ENCODE measurements around the gene FAM13B.

The FAM13B gene

GRCh38 chr5:138024117-138024516 lies 8.8 kb downstream of the FAM13B start:
- no peak overlapping the region for H3K27ac ChIP-seq (ENCODE audit: low read depth in 2 of 2, low read length in 2 of 2)
- H3K4me3 ChIP-seq (ENCODE audit: low read length in 2 of 2) = no peak overlapping the region
- no peak overlapping the region for H3K9ac ChIP-seq (ENCODE audit: low read depth in 1 of 2, low read length in 2 of 2)
- H3K27me3 ChIP-seq (ENCODE audit: control insufficient read depth in 2 of 2, insufficient read depth in 2 of 2, low read length in 2 of 2) = no peaks in the 10 kb centered on the region
- H3K36me3 ChIP-seq (ENCODE audit: control insufficient read depth in 2 of 2, insufficient read depth in 2 of 2, low read length in 2 of 2) = no peaks in the 10 kb centered on the region
- H3K4me1 ChIP-seq (ENCODE audit: control insufficient read depth in 2 of 2, insufficient read depth in 2 of 2, low read length in 2 of 2) = peaks cover 0 to 4% of the 10 kb centered on the region in 2 donors
- no peaks in the 10 kb centered on the region for H3K9me3 ChIP-seq (ENCODE audit: control insufficient read depth in 2 of 2, low read length in 2 of 2)

- H3K9ac ChIP-seq (ENCODE audit: low read depth in 1 of 2, low read length in 2 of 2) = no peak overlapping the region
- H3K4me1 ChIP-seq (ENCODE audit: control insufficient read depth in 2 of 2, insufficient read depth in 2 of 2, low read length in 2 of 2) = peaks cover 0 to 4% of the 10 kb centered on the region in 2 donors
- no peak overlapping the region for H3K4me3 ChIP-seq (ENCODE audit: low read length in 2 of 2)
- no peak overlapping the region for H3K27ac ChIP-seq (ENCODE audit: low read depth in 2 of 2, low read length in 2 of 2)
- H3K36me3 ChIP-seq (ENCODE audit: control insufficient read depth in 2 of 2, insufficient read depth in 2 of 2, low read length in 2 of 2) = peaks cover 5 to 7% of the 10 kb centered on the region in 2 donors
- H3K27me3 ChIP-seq (ENCODE audit: control insufficient read depth in 2 of 2, insufficient read depth in 2 of 2, low read length in 2 of 2) = no peaks in the 10 kb centered on the region
- H3K9me3 ChIP-seq (ENCODE audit: control insufficient read depth in 2 of 2, low read length in 2 of 2) = no peaks in the 10 kb centered on the region
These were observed 10.0 kb downstream of the FAM13B start for GRCh38 chr5:138022912-138023311.

- H3K4me3 ChIP-seq (ENCODE audit: low read length in 2 of 2) = no peak overlapping the region
- H3K27me3 ChIP-seq (ENCODE audit: control insufficient read depth in 2 of 2, insufficient read depth in 2 of 2, low read length in 2 of 2) = no peaks in the 10 kb centered on the region
- no peak overlapping the region for H3K27ac ChIP-seq (ENCODE audit: low read depth in 2 of 2, low read length in 2 of 2)
- peaks cover 0 to 4% of the 10 kb centered on the region in 2 donors for H3K4me1 ChIP-seq (ENCODE audit: control insufficient read depth in 2 of 2, insufficient read depth in 2 of 2, low read length in 2 of 2)
- H3K36me3 ChIP-seq (ENCODE audit: control insufficient read depth in 2 of 2, insufficient read depth in 2 of 2, low read length in 2 of 2) = peaks cover 10 to 13% of the 10 kb centered on the region in 2 donors
- no peaks in the 10 kb centered on the region for H3K9me3 ChIP-seq (ENCODE audit: control insufficient read depth in 2 of 2, low read length in 2 of 2)
- H3K9ac ChIP-seq (ENCODE audit: low read depth in 1 of 2, low read length in 2 of 2) = no peak overlapping the region
These were observed 11.1 kb downstream of the FAM13B start for GRCh38 chr5:138021771-138022170.

- H3K9ac ChIP-seq (ENCODE audit: low read depth in 1 of 2, low read length in 2 of 2) = no peak overlapping the region
- H3K27ac ChIP-seq (ENCODE audit: low read depth in 2 of 2, low read length in 2 of 2) = no peak overlapping the region
- H3K36me3 ChIP-seq (ENCODE audit: control insufficient read depth in 2 of 2, insufficient read depth in 2 of 2, low read length in 2 of 2) = peaks cover 10 to 30% of the 10 kb centered on the region in 2 donors
- peaks cover 0 to 4% of the 10 kb centered on the region in 2 donors for H3K4me1 ChIP-seq (ENCODE audit: control insufficient read depth in 2 of 2, insufficient read depth in 2 of 2, low read length in 2 of 2)
- no peaks in the 10 kb centered on the region for H3K27me3 ChIP-seq (ENCODE audit: control insufficient read depth in 2 of 2, insufficient read depth in 2 of 2, low read length in 2 of 2)
- H3K4me3 ChIP-seq (ENCODE audit: low read length in 2 of 2) = no peak overlapping the region
- H3K9me3 ChIP-seq (ENCODE audit: control insufficient read depth in 2 of 2, low read length in 2 of 2) = no peaks in the 10 kb centered on the region
These were observed 14.0 kb downstream of the FAM13B start for GRCh38 chr5:138018849-138019248.

- H3K27me3 ChIP-seq (ENCODE audit: control insufficient read depth in 2 of 2, insufficient read depth in 2 of 2, low read length in 2 of 2) = no peaks in the 10 kb centered on the region
- H3K36me3 ChIP-seq (ENCODE audit: control insufficient read depth in 2 of 2, insufficient read depth in 2 of 2, low read length in 2 of 2) = peaks cover 13 to 36% of the 10 kb centered on the region in 2 donors
- H3K9ac ChIP-seq (ENCODE audit: low read depth in 1 of 2, low read length in 2 of 2) = no peak overlapping the region
- H3K4me1 ChIP-seq (ENCODE audit: control insufficient read depth in 2 of 2, insufficient read depth in 2 of 2, low read length in 2 of 2) = no peaks in the 10 kb centered on the region
- H3K27ac ChIP-seq (ENCODE audit: low read depth in 2 of 2, low read length in 2 of 2) = no peak overlapping the region
- H3K4me3 ChIP-seq (ENCODE audit: low read length in 2 of 2) = no peak overlapping the region
- no peaks in the 10 kb centered on the region for H3K9me3 ChIP-seq (ENCODE audit: control insufficient read depth in 2 of 2, low read length in 2 of 2)
These were observed 17.0 kb downstream of the FAM13B start for GRCh38 chr5:138015916-138016315.

- H3K4me3 ChIP-seq (ENCODE audit: low read length in 2 of 2) = no peak overlapping the region
- H3K9ac ChIP-seq (ENCODE audit: low read depth in 1 of 2, low read length in 2 of 2) = no peak overlapping the region
- no peaks in the 10 kb centered on the region for H3K4me1 ChIP-seq (ENCODE audit: control insufficient read depth in 2 of 2, insufficient read depth in 2 of 2, low read length in 2 of 2)
- H3K27ac ChIP-seq (ENCODE audit: low read depth in 2 of 2, low read length in 2 of 2) = no peak overlapping the region
- H3K36me3 ChIP-seq (ENCODE audit: control insufficient read depth in 2 of 2, insufficient read depth in 2 of 2, low read length in 2 of 2) = peaks cover 16 to 42% of the 10 kb centered on the region in 2 donors
- no peaks in the 10 kb centered on the region for H3K27me3 ChIP-seq (ENCODE audit: control insufficient read depth in 2 of 2, insufficient read depth in 2 of 2, low read length in 2 of 2)
- H3K9me3 ChIP-seq (ENCODE audit: control insufficient read depth in 2 of 2, low read length in 2 of 2) = no peaks in the 10 kb centered on the region
These were observed 20.9 kb downstream of the FAM13B start for GRCh38 chr5:138011991-138012390.

- no peaks in the 10 kb centered on the region for H3K4me1 ChIP-seq (ENCODE audit: control insufficient read depth in 2 of 2, insufficient read depth in 2 of 2, low read length in 2 of 2)
- no peaks in the 10 kb centered on the region for H3K9me3 ChIP-seq (ENCODE audit: control insufficient read depth in 2 of 2, low read length in 2 of 2)
- H3K27ac ChIP-seq (ENCODE audit: low read depth in 2 of 2, low read length in 2 of 2) = no peak overlapping the region
- no peaks in the 10 kb centered on the region for H3K27me3 ChIP-seq (ENCODE audit: control insufficient read depth in 2 of 2, insufficient read depth in 2 of 2, low read length in 2 of 2)
- H3K9ac ChIP-seq (ENCODE audit: low read depth in 1 of 2, low read length in 2 of 2) = no peak overlapping the region
- H3K36me3 ChIP-seq (ENCODE audit: control insufficient read depth in 2 of 2, insufficient read depth in 2 of 2, low read length in 2 of 2) = peaks cover 16 to 21% of the 10 kb centered on the region in 2 donors
- H3K4me3 ChIP-seq (ENCODE audit: low read length in 2 of 2) = no peak overlapping the region
These were observed 32.7 kb downstream of the FAM13B start for GRCh38 chr5:138000102-138000723.

- H3K36me3 ChIP-seq (ENCODE audit: control insufficient read depth in 2 of 2, insufficient read depth in 2 of 2, low read length in 2 of 2) = peaks cover 7 to 13% of the 10 kb centered on the region in 2 donors
- H3K27ac ChIP-seq (ENCODE audit: low read depth in 2 of 2, low read length in 2 of 2) = no peak overlapping the region
- H3K27me3 ChIP-seq (ENCODE audit: control insufficient read depth in 2 of 2, insufficient read depth in 2 of 2, low read length in 2 of 2) = no peaks in the 10 kb centered on the region
- no peak overlapping the region for H3K9ac ChIP-seq (ENCODE audit: low read depth in 1 of 2, low read length in 2 of 2)
- no peaks in the 10 kb centered on the region for H3K4me1 ChIP-seq (ENCODE audit: control insufficient read depth in 2 of 2, insufficient read depth in 2 of 2, low read length in 2 of 2)
- no peak overlapping the region for H3K4me3 ChIP-seq (ENCODE audit: low read length in 2 of 2)
- H3K9me3 ChIP-seq (ENCODE audit: control insufficient read depth in 2 of 2, low read length in 2 of 2) = no peaks in the 10 kb centered on the region
These were observed 35.1 kb downstream of the FAM13B start for GRCh38 chr5:137997726-137998213.

GRCh38 chr5:137995749-137996128 lies 37.1 kb downstream of the FAM13B start:
- peaks cover 2 to 15% of the 10 kb centered on the region in 2 donors for H3K36me3 ChIP-seq (ENCODE audit: control insufficient read depth in 2 of 2, insufficient read depth in 2 of 2, low read length in 2 of 2)
- no peaks in the 10 kb centered on the region for H3K9me3 ChIP-seq (ENCODE audit: control insufficient read depth in 2 of 2, low read length in 2 of 2)
- no peak overlapping the region for H3K27ac ChIP-seq (ENCODE audit: low read depth in 2 of 2, low read length in 2 of 2)
- no peaks in the 10 kb centered on the region for H3K4me1 ChIP-seq (ENCODE audit: control insufficient read depth in 2 of 2, insufficient read depth in 2 of 2, low read length in 2 of 2)
- H3K27me3 ChIP-seq (ENCODE audit: control insufficient read depth in 2 of 2, insufficient read depth in 2 of 2, low read length in 2 of 2) = no peaks in the 10 kb centered on the region
- H3K9ac ChIP-seq (ENCODE audit: low read depth in 1 of 2, low read length in 2 of 2) = no peak overlapping the region
- no peak overlapping the region for H3K4me3 ChIP-seq (ENCODE audit: low read length in 2 of 2)

GRCh38 chr5:137995077-137995748 lies 37.7 kb downstream of the FAM13B start:
- H3K4me3 ChIP-seq (ENCODE audit: low read length in 2 of 2) = no peak overlapping the region
- peaks cover 0 to 15% of the 10 kb centered on the region in 2 donors for H3K36me3 ChIP-seq (ENCODE audit: control insufficient read depth in 2 of 2, insufficient read depth in 2 of 2, low read length in 2 of 2)
- H3K9me3 ChIP-seq (ENCODE audit: control insufficient read depth in 2 of 2, low read length in 2 of 2) = no peaks in the 10 kb centered on the region
- H3K27me3 ChIP-seq (ENCODE audit: control insufficient read depth in 2 of 2, insufficient read depth in 2 of 2, low read length in 2 of 2) = no peaks in the 10 kb centered on the region
- H3K4me1 ChIP-seq (ENCODE audit: control insufficient read depth in 2 of 2, insufficient read depth in 2 of 2, low read length in 2 of 2) = no peaks in the 10 kb centered on the region
- no peak overlapping the region for H3K9ac ChIP-seq (ENCODE audit: low read depth in 1 of 2, low read length in 2 of 2)
- no peak overlapping the region for H3K27ac ChIP-seq (ENCODE audit: low read depth in 2 of 2, low read length in 2 of 2)
